ENCODE results near the gene MAPT.

Gene MAPT

GRCh38 chr17:45985447-45985846 lies 91.1 kb downstream of the MAPT start:
- no peak overlapping the region for H2BK12ac ChIP-seq (ENCODE audit: low read length in 2 of 2)
- no peak overlapping the region for H3K4ac ChIP-seq (ENCODE audit: low read depth in 1 of 2, low read length in 2 of 2)
- 91% methylated on average over 4 of the region's 4 CpGs for WGBS
- H4K8ac ChIP-seq (ENCODE audit: low read length) = no peak overlapping the region
- H2AK5ac ChIP-seq (ENCODE audit: low read length, severe bottlenecking) = no peak overlapping the region
- no peaks in the 10 kb centered on the region for H3K9me3 ChIP-seq (ENCODE audit: control insufficient read depth, low read length)
- H3K27ac ChIP-seq (ENCODE audit: low read length, poor library complexity, severe bottlenecking) = no peak overlapping the region
- no peak overlapping the region for H3K9ac ChIP-seq (ENCODE audit: low read length)
- H3K18ac ChIP-seq (ENCODE audit: low read depth in 1 of 2, low read length in 2 of 2) = no peak overlapping the region
- H2BK120ac ChIP-seq (ENCODE audit: low read depth, low read length) = no peak overlapping the region
- no peak overlapping the region for H2BK5ac ChIP-seq (ENCODE audit: low read depth, low read length, poor library complexity, severe bottlenecking)
- H3K4me2 ChIP-seq (ENCODE audit: low read length, poor library complexity, severe bottlenecking) = no peak overlapping the region
- H3K4me3 ChIP-seq (ENCODE audit: insufficient read depth in 1 of 2, low read depth in 1 of 2, low read length in 2 of 2) = no peak overlapping the region
- H3K79me1 ChIP-seq (replicated peaks; ENCODE audit: low read length, poor library complexity, severe bottlenecking) = no peaks in the 10 kb centered on the region
- H3K4me1 ChIP-seq (ENCODE audit: control insufficient read depth, insufficient read depth, low read depth, low read length) = peaks cover 3% of the 10 kb centered on the region
- no peak for DNase-seq
- H2AFZ ChIP-seq (ENCODE audit: low read depth, low read length) = no peak overlapping the region
- H3K36me3 ChIP-seq (ENCODE audit: control insufficient read depth in 1 of 2, insufficient read depth in 2 of 2, low read depth in 1 of 2, low read length in 2 of 2) = no peaks in the 10 kb centered on the region
- peaks cover 26 to 64% of the 10 kb centered on the region in 2 experiments for H3K27me3 ChIP-seq (ENCODE audit: control insufficient read depth in 1 of 2, insufficient read depth in 1 of 2, low read length in 2 of 2)
- H2BK15ac ChIP-seq (ENCODE audit: low read depth, poor library complexity, severe bottlenecking) = no peak overlapping the region
- no peak overlapping the region for H3K14ac ChIP-seq (ENCODE audit: low read length in 2 of 2)
- H4K91ac ChIP-seq (ENCODE audit: low read length) = no peak overlapping the region
- no peak overlapping the region for H3K23ac ChIP-seq (ENCODE audit: low read length in 2 of 2)

GRCh38 chr17:45986056-45986455 lies 91.7 kb downstream of the MAPT start:
- Histone ChIP-seq H4K91ac (ENCODE audit: low read length) (no peak overlapping the region), H2BK120ac (ENCODE audit: low read depth, low read length) (no peak overlapping the region), H2AK5ac (ENCODE audit: low read length, severe bottlenecking) (no peak overlapping the region), H3K4ac (ENCODE audit: low read depth in 1 of 2, low read length in 2 of 2) (no peak overlapping the region), H2BK12ac (ENCODE audit: low read length in 2 of 2) (no peak overlapping the region), H3K4me2 (ENCODE audit: low read length, poor library complexity, severe bottlenecking) (no peak overlapping the region), H3K4me3 (ENCODE audit: insufficient read depth in 1 of 2, low read depth in 1 of 2, low read length in 2 of 2) (no peak overlapping the region), H3K79me1 (replicated peaks; ENCODE audit: low read length, poor library complexity, severe bottlenecking) (no peaks in the 10 kb centered on the region), H3K18ac (ENCODE audit: low read depth in 1 of 2, low read length in 2 of 2) (no peak overlapping the region), H3K9ac (ENCODE audit: low read length) (no peak overlapping the region), H3K23ac (ENCODE audit: low read length in 2 of 2) (no peak overlapping the region), H2BK15ac (ENCODE audit: low read depth, poor library complexity, severe bottlenecking) (no peak overlapping the region), H2AFZ (ENCODE audit: low read depth, low read length) (no peak overlapping the region), H3K27ac (ENCODE audit: low read length, poor library complexity, severe bottlenecking) (no peak overlapping the region), H2BK5ac (ENCODE audit: low read depth, low read length, poor library complexity, severe bottlenecking) (no peak overlapping the region), H4K8ac (ENCODE audit: low read length) (no peak overlapping the region), H3K27me3 (ENCODE audit: control insufficient read depth in 1 of 2, insufficient read depth in 1 of 2, low read length in 2 of 2) (peaks cover 27 to 59% of the 10 kb centered on the region in 2 experiments), H3K36me3 (ENCODE audit: control insufficient read depth in 1 of 2, insufficient read depth in 2 of 2, low read depth in 1 of 2, low read length in 2 of 2) (no peaks in the 10 kb centered on the region), H3K14ac (ENCODE audit: low read length in 2 of 2) (peak overlapping the region in 1 of 2 experiments; percentile 48), H3K9me3 (ENCODE audit: control insufficient read depth, low read length) (no peaks in the 10 kb centered on the region), H3K4me1 (ENCODE audit: control insufficient read depth, insufficient read depth, low read depth, low read length) (no peaks in the 10 kb centered on the region)
- WGBS = 79% methylated on average over 4 of the region's 4 CpGs
- no peak for DNase-seq

DNA sequence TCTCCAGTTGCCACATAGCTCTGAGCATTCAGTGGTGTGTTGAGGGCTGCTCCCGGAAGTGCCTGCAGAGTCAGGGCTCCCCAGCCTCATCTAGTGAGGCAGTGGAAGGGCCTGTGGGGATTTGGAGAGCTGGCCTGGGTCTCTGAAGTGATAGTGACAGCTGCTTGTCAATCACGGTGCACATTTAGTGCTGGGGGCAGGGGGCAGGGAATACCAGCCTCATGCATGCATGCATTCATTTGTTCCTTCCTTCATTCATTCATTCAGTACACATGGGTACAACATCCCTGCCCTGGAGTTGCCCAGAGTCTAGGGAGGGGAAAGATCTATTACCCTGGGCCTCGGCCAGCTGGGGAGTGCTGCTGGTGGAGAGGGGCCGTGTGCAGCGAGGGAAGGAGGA lies 93.4 kb downstream of the MAPT start:
- Histone ChIP-seq H3K4me3 (ENCODE audit: insufficient read depth in 1 of 2, low read depth in 1 of 2, low read length in 2 of 2) (no peak overlapping the region), H3K79me1 (replicated peaks; ENCODE audit: low read length, poor library complexity, severe bottlenecking) (no peaks in the 10 kb centered on the region), H3K4me1 (ENCODE audit: control insufficient read depth, insufficient read depth, low read depth, low read length) (no peaks in the 10 kb centered on the region), H3K36me3 (ENCODE audit: control insufficient read depth in 1 of 2, insufficient read depth in 2 of 2, low read depth in 1 of 2, low read length in 2 of 2) (no peaks in the 10 kb centered on the region), H2BK15ac (ENCODE audit: low read depth, poor library complexity, severe bottlenecking) (no peak overlapping the region), H3K14ac (ENCODE audit: low read length in 2 of 2) (no peak overlapping the region), H2BK5ac (ENCODE audit: low read depth, low read length, poor library complexity, severe bottlenecking) (no peak overlapping the region), H3K18ac (ENCODE audit: low read depth in 1 of 2, low read length in 2 of 2) (no peak overlapping the region), H3K9ac (ENCODE audit: low read length) (no peak overlapping the region), H2AFZ (ENCODE audit: low read depth, low read length) (no peak overlapping the region), H3K23ac (ENCODE audit: low read length in 2 of 2) (no peak overlapping the region), H3K4ac (ENCODE audit: low read depth in 1 of 2, low read length in 2 of 2) (no peak overlapping the region), H3K27ac (ENCODE audit: low read length, poor library complexity, severe bottlenecking) (no peak overlapping the region), H2BK12ac (ENCODE audit: low read length in 2 of 2) (no peak overlapping the region), H3K4me2 (ENCODE audit: low read length, poor library complexity, severe bottlenecking) (no peak overlapping the region), H3K27me3 (ENCODE audit: control insufficient read depth in 1 of 2, insufficient read depth in 1 of 2, low read length in 2 of 2) (peaks cover 22 to 48% of the 10 kb centered on the region in 2 experiments), H2BK120ac (ENCODE audit: low read depth, low read length) (no peak overlapping the region), H4K8ac (ENCODE audit: low read length) (no peak overlapping the region), H2AK5ac (ENCODE audit: low read length, severe bottlenecking) (no peak overlapping the region), H4K91ac (ENCODE audit: low read length) (no peak overlapping the region), H3K9me3 (ENCODE audit: control insufficient read depth, low read length) (no peaks in the 10 kb centered on the region)
- 83% methylated on average over 5 of the region's 5 CpGs for WGBS
- no peak for DNase-seq

DNA sequence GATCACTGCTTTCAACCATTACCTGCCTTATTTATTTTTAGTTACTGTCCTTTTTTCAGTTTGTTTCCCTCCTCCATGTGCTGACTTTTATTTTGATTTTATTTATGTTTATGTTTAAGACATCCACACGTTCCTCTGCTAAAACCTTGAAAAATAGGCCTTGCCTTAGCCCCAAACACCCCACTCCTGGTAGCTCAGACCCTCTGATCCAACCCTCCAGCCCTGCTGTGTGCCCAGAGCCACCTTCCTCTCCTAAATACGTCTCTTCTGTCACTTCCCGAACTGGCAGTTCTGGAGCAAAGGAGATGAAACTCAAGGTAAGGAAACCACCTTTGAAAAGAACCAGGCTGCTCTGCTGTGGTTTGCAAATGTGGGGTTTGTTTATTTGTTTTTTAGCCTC lies 95.4 kb downstream of the MAPT start:
- Histone ChIP-seq H3K27ac (ENCODE audit: low read length, poor library complexity, severe bottlenecking) (no peak overlapping the region), H3K4ac (ENCODE audit: low read depth in 1 of 2, low read length in 2 of 2) (no peak overlapping the region), H2BK15ac (ENCODE audit: low read depth, poor library complexity, severe bottlenecking) (no peak overlapping the region), H3K4me1 (ENCODE audit: control insufficient read depth, insufficient read depth, low read depth, low read length) (peaks cover 2% of the 10 kb centered on the region), H3K27me3 (ENCODE audit: control insufficient read depth in 1 of 2, insufficient read depth in 1 of 2, low read length in 2 of 2) (peaks cover 13 to 30% of the 10 kb centered on the region in 2 experiments), H2BK120ac (ENCODE audit: low read depth, low read length) (no peak overlapping the region), H4K91ac (ENCODE audit: low read length) (no peak overlapping the region), H2BK12ac (ENCODE audit: low read length in 2 of 2) (no peak overlapping the region), H3K23ac (ENCODE audit: low read length in 2 of 2) (no peak overlapping the region), H2AFZ (ENCODE audit: low read depth, low read length) (no peak overlapping the region), H3K79me1 (replicated peaks; ENCODE audit: low read length, poor library complexity, severe bottlenecking) (no peaks in the 10 kb centered on the region), H3K4me2 (ENCODE audit: low read length, poor library complexity, severe bottlenecking) (no peak overlapping the region), H3K9ac (ENCODE audit: low read length) (no peak overlapping the region), H2BK5ac (ENCODE audit: low read depth, low read length, poor library complexity, severe bottlenecking) (no peak overlapping the region), H3K36me3 (ENCODE audit: control insufficient read depth in 1 of 2, insufficient read depth in 2 of 2, low read depth in 1 of 2, low read length in 2 of 2) (no peaks in the 10 kb centered on the region), H3K9me3 (ENCODE audit: control insufficient read depth, low read length) (no peaks in the 10 kb centered on the region), H3K18ac (ENCODE audit: low read depth in 1 of 2, low read length in 2 of 2) (no peak overlapping the region), H4K8ac (ENCODE audit: low read length) (no peak overlapping the region), H3K4me3 (ENCODE audit: insufficient read depth in 1 of 2, low read depth in 1 of 2, low read length in 2 of 2) (no peak overlapping the region), H2AK5ac (ENCODE audit: low read length, severe bottlenecking) (no peak overlapping the region), H3K14ac (ENCODE audit: low read length in 2 of 2) (no peak overlapping the region)
- WGBS = 85% methylated on average over 3 of the region's 3 CpGs
- no peak for DNase-seq
